GM12878 (cell line): ENCODE results near the gene PRSS2. TPM values are rescaled to one million over a fixed set of nuclear protein-coding genes. Genes with fewer than 3 reads are reported as not detected.
"Not testable (repeated sequence)": the region's sequence is repeated elsewhere in the genome, so short reads cannot be mapped to it uniquely, and the experiment has no call there.

Experiments used
- ATAC-seq: fragments of 200-7000 bp; cut with Tn5 transposase; 3 replicates; pipeline ENCODE4 v1.9.1; 2020; ENCODE audit warnings: mild to moderate bottlenecking, moderate library complexity
- BruUV-seq: library from RNA; stranded (reverse); fragments of 400-500 nt; replicated peaks from 2 replicates; lab custom pipeline; 2021; lab: Mats Ljungman, UMichigan
- CTCF ChIA-PET: fragments of 300-600 bp; sonication (Branson Sonifier 250); formaldehyde crosslinking; extraction: SDS; loops from one replicate; lab custom pipeline; 2021; ENCODE audit warnings: inconsistent platforms; lab: Yijun Ruan, JAX
- POLR2A ChIA-PET: fragments of 350-600 bp; formaldehyde crosslinking; extraction: SDS; loops from one replicate; lab custom pipeline; 2021; ENCODE audit warnings: inconsistent platforms; lab: Charles Lee
- RAD21 ChIA-PET: fragments of 300-600 bp; sonication (Branson Sonifier 250); formaldehyde crosslinking; loops from one replicate; lab custom pipeline; 2023; ENCODE audit warnings: antibody characterized with exemption; ENCODE audit not compliant: unreplicated experiment; lab: Charles Lee
- SMC1A ChIA-PET: fragments of 300-600 bp; sonication (Branson Sonifier 250); formaldehyde crosslinking; loops from one replicate; lab custom pipeline; 2023; ENCODE audit not compliant: unreplicated experiment, uncharacterized antibody; lab: Charles Lee
- DNase-seq: peaks from one replicate; pipeline ENCODE4 v3.0.0-alpha.2; 2011; ENCODE audit warnings: low read depth, low spot score
- FAIRE-seq: peaks from 3 replicates; lab custom pipeline; 2011; peaks lifted over from hg19 to GRCh38; lab: Jason Lieb, UNC
- H2AFZ ChIP-seq: 2 replicates; pipeline ENCODE4 v1.6.0; 2011; ENCODE audit warnings: low read depth, low read length, control low read depth; ENCODE audit not compliant: control insufficient read depth
- H3K27ac ChIP-seq: 2 replicates; pipeline ENCODE4 v1.5.1; 2011; ENCODE audit warnings: control low read depth; ENCODE audit not compliant: control insufficient read depth, insufficient read depth
- H3K27me3 ChIP-seq, 2 experiments: replicated peaks in 1 of 2; 2 replicates each; pipeline versions ENCODE4 v1.6.0 to v1.6.1; 2011; ENCODE audit warnings: low read length in 1 of 2; ENCODE audit not compliant: control insufficient read depth in 2 of 2, insufficient read depth in 2 of 2
- H3K36me3 ChIP-seq, 2 experiments: 2 replicates each; pipeline ENCODE4 v1.5.1; 2011; ENCODE audit warnings: low read length in 1 of 2; ENCODE audit not compliant: control insufficient read depth in 2 of 2, insufficient read depth in 2 of 2
- H3K4me1 ChIP-seq: 2 replicates; pipeline ENCODE4 v1.6.1; 2011; ENCODE audit warnings: mild to moderate bottlenecking, low read length, moderate library complexity, mixed read lengths; ENCODE audit not compliant: control insufficient read depth, insufficient read depth
- H3K4me2 ChIP-seq: 2 replicates; pipeline ENCODE4 v1.6.0; 2011; ENCODE audit warnings: control low read depth; ENCODE audit not compliant: control insufficient read depth, insufficient read depth
- H3K4me3 ChIP-seq: fragments of 200-600 bp; sonication (generic); 2 replicates; pipeline ENCODE4 v1.5.1; 2016
- H3K79me2 ChIP-seq: 2 replicates; pipeline ENCODE4 v1.6.0; 2011; ENCODE audit warnings: low read length; ENCODE audit not compliant: control insufficient read depth, insufficient read depth
- H3K9ac ChIP-seq: 2 replicates; pipeline ENCODE4 v1.8.0; 2011; ENCODE audit warnings: low read length, control low read depth, mixed read lengths; ENCODE audit not compliant: control insufficient read depth, insufficient read depth
- H3K9me3 ChIP-seq: replicated peaks from 3 replicates; pipeline ENCODE4 v1.5.1; 2011; ENCODE audit warnings: mild to moderate bottlenecking, low read length; ENCODE audit not compliant: control insufficient read depth, insufficient read depth
- H4K20me1 ChIP-seq: 2 replicates; pipeline ENCODE4 v1.6.0; 2011; ENCODE audit not compliant: control insufficient read depth, insufficient read depth
- CBFB ChIP-seq: IDR thresholded peaks from 2 replicates; pipeline ENCODE4 v1.6.1; 2016; ENCODE audit warnings: antibody characterized with exemption, low read depth
- ELK1 ChIP-seq: IDR thresholded peaks from 2 replicates; pipeline ENCODE4 v1.6.1; 2012; ENCODE audit warnings: low read depth, low read length, improper control_type of control experiment
- HDGF ChIP-seq: fragments of 450-650 bp; IDR thresholded peaks from 2 replicates; pipeline ENCODE4 v1.6.1; 2016; ENCODE audit warnings: antibody characterized with exemption
- SKIL ChIP-seq: fragments of 450-650 bp; IDR thresholded peaks from 2 replicates; pipeline ENCODE4 v1.6.1; 2017; ENCODE audit warnings: mild to moderate bottlenecking, low read depth, inconsistent platforms; ENCODE audit not compliant: poor library complexity, severe bottlenecking
- ZNF24 ChIP-seq: fragments of 450-650 bp; IDR thresholded peaks from 2 replicates; pipeline ENCODE4 v1.6.1; 2017; ENCODE audit warnings: antibody characterized with exemption, mild to moderate bottlenecking
- ZNF622 ChIP-seq: fragments of 450-650 bp; IDR thresholded peaks from 2 replicates; pipeline ENCODE4 v1.6.1; 2017; ENCODE audit warnings: mild to moderate bottlenecking, inconsistent platforms
- ZNF687 ChIP-seq: fragments of 450-650 bp; IDR thresholded peaks from 2 replicates; pipeline ENCODE4 v1.6.1; 2017; ENCODE audit warnings: mild to moderate bottlenecking, moderate library complexity
- WGBS: methylation state at CpG from one replicate; pipeline ENCODE4 v1.1.6; 2016; ENCODE audit warnings: low lambda C conversion rate; ENCODE audit not compliant: insufficient replicate concordance, insufficient coverage; ENCODE audit errors: missing lambda C conversion rate; 5-methylcytosine and 5-hydroxymethylcytosine counted together
- in situ Hi-C: fragments of 300-500 bp; cut with MboI; formaldehyde crosslinking; loops from 9 replicates; pipeline ENCODE4 v1.14.3; 2018; ENCODE audit warnings: mixed read lengths
- intact Hi-C: fragments of 100-400 bp; cut with micrococcal nuclease; formaldehyde crosslinking; loops from one replicate; pipeline ENCODE4 v1.14.2; 2022; ENCODE audit not compliant: unreplicated experiment
- polyA plus RNA-seq, 11 experiments: library from polyadenylated mRNA; depleted of rRNA in 4 of 11; unstranded in 6 of 11; stranded (reverse) in 5 of 11; fragments of >200 nt; fragmentation: Nextera tagmentation in 4 of 11; fragmentation: Illumina TruSeq in 1 of 11; extraction: Ambion mirVana in 4 of 11; extraction: Trizol in 1 of 11; gene quantifications; 1 replicate in 1 of 11; 2 replicates in 10 of 11; pipeline versions ENCODE4 v1.2.1 to v1.2.3, GENCODE V29; 2011 to 2016; ENCODE audit warnings: inconsistent platforms in 2 of 11, missing spikeins in 2 of 11, low read depth in 1 of 11
- total RNA-seq, 4 experiments: library from RNA; depleted of rRNA in 3 of 4; stranded (reverse); fragments of >200 nt in 3 of 4; fragmentation: Illumina TruSeq in 1 of 4; extraction: Trizol in 1 of 4; gene quantifications; 2 replicates each; pipeline versions ENCODE4 v1.2.1 to v1.2.3, GENCODE V29; 2013 to 2021

PRSS2 gene
- total and polyA plus RNA-seq, 10 of the 15 experiments (the other 5 are each of a cell fraction or from before 2014, with no cell fraction given): 0.21 to 28.8 (median 0.41) TPM; not detected in 7

- H3K4me2 ChIP-seq, H4K20me1 ChIP-seq, H3K27me3 ChIP-seq, RAD21 ChIA-PET, H3K79me2 ChIP-seq, H3K36me3 ChIP-seq, H3K27ac ChIP-seq, H3K9me3 ChIP-seq, H3K9ac ChIP-seq, POLR2A ChIA-PET, H2AFZ ChIP-seq, H3K4me3 ChIP-seq, ATAC-seq, SMC1A ChIA-PET, FAIRE-seq, intact Hi-C loops, H3K4me1 ChIP-seq, in situ Hi-C loops, BruUV-seq, DNase-seq: not testable (repeated sequence)
- WGBS: 4% methylated on average over 5 of the region's 5 CpGs
- CTCF ChIA-PET: interaction anchor here (0.8 kb wide), 1 partner anchor 57 kb away, joined by 3 read pairs; no protein-coding TSS in a partner anchor
Observed at GRCh38 chr7:142753925-142754491, 16.8 kb upstream of the PRSS2 start.

GRCh38 chr7:142754681-142755575, 15.8 kb upstream of the PRSS2 start:
- no peaks in the 10 kb centered on the region for H3K4me1 ChIP-seq
- POLR2A ChIA-PET: no interaction called here
- H3K9ac ChIP-seq: no peak overlapping the region
- no peaks in the 10 kb centered on the region for H4K20me1 ChIP-seq
- no peaks in the 10 kb centered on the region for H3K79me2 ChIP-seq
- WGBS: 23% methylated on average over 10 of the region's 10 CpGs
- no peak overlapping the region for H3K27ac ChIP-seq
- no peaks in the 10 kb centered on the region for H3K27me3 ChIP-seq
- intact Hi-C loops: no loop called here
- H2AFZ ChIP-seq: no peak overlapping the region
- FAIRE-seq (no peak), ATAC-seq (no peak), DNase-seq (no peak)
- no peaks in the 10 kb centered on the region for H3K36me3 ChIP-seq
- in situ Hi-C loops: no loop called here
- no peak overlapping the region for H3K4me2 ChIP-seq
- CTCF ChIA-PET: interaction anchor here (0.6 kb wide), 1 partner anchor 19 kb away, joined by 3 read pairs; no protein-coding TSS in a partner anchor
- no peaks in the 10 kb centered on the region for H3K9me3 ChIP-seq
- SMC1A ChIA-PET: no interaction called here
- RAD21 ChIA-PET: no interaction called here
- no peak overlapping the region for H3K4me3 ChIP-seq
- no TSS peak for BruUV-seq
- no peak for TF ChIP-seq CBFB
- TF ChIP-seq SKIL: no peak
- TF ChIP-seq ELK1: no peak
- no peak for TF ChIP-seq ZNF622
- no peak for TF ChIP-seq ZNF687
- no peak for TF ChIP-seq ZNF24
- TF ChIP-seq HDGF: no peak
